ENCODE data around the gene OR8K5.
"Not testable (repeated sequence)": the region's sequence is repeated elsewhere in the genome, so short reads cannot be mapped to it uniquely, and the experiment has no call there.

Gene OR8K5, protein sequence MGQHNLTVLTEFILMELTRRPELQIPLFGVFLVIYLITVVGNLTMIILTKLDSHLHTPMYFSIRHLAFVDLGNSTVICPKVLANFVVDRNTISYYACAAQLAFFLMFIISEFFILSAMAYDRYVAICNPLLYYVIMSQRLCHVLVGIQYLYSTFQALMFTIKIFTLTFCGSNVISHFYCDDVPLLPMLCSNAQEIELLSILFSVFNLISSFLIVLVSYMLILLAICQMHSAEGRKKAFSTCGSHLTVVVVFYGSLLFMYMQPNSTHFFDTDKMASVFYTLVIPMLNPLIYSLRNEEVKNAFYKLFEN

DNA sequence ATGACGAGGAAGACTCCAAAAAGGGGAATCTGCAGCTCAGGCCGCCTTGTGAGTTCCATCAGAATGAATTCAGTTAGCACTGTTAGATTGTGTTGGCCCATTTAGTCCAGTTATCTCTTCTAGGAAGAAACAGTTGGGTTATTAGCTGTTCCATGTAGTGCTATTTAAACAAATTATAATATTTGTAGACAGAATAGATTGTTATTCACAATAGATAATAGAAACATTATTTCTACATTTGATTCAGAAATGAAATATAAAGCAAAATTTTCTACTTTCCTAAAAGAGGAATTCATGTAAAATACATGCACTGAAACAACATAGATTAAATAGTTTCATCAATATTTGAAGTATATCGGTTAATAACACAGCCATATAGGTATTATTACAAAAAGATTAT lies at the start of gene OR8K5:
Gene OR8K5, minus strand, starts transcription at position 101 of the 400 bp plus-strand sequence. Its CDS starts 0 bp downstream, at position 101.
- DNase-seq, result no peak

DNA sequence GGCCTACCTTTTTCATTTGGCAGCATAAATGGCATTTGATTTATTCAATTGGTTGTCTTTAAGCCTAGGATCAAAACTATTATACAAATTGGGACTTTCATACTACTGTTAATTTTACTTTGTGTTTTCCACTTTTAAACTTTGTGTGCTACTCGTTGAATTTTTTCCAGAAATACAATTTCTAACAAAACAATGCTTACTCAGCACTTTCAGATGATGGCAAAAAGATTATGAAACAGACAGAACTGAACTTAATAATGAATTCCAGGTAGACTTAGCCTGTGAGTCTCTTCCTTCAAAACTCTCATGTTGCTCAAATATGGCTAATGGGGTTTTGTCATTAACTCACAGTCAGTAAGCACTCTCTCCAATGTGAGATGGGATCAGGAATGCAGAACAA lies 47.7 kb upstream of the OR8K5 start:
- no peak for DNase-seq

DNA sequence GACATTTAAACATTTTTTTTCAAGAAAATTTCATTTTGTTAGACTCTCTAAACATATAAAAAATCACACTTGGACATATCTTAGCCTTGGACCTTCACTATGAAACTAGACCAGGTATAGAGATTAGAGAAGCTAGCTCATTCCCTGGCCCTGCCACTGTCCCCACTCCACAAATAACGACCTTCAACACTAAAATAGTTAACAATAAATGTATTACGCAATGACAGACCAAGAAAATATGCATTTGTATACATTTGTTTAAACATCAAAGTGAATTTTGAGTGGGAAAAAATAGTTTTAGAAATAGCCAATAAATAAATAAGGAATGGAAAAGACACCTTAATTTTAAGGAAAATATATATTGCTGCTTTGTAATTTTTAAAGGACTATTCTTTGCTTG lies 37.2 kb upstream of the OR8K5 start:
- DNase-seq, result no peak

DNA sequence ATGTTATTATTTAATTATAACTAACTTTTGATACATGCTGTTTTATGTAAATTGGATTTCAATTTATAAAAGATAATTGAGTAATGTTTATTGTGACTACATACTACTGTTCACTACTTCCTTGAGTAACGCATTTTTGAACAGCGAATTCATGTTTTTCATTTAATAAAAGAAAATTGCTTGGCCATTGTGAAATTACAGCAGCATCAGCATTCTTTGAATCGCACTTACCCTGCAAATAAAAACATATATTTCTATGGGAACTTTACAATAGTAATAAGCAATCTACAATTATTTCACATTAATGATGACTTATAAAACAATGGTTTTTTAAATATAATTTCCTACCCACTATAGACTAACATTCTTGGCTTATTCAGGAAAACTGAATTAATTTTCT lies 36.6 kb upstream of the OR8K5 start:
- no peak for DNase-seq

DNA sequence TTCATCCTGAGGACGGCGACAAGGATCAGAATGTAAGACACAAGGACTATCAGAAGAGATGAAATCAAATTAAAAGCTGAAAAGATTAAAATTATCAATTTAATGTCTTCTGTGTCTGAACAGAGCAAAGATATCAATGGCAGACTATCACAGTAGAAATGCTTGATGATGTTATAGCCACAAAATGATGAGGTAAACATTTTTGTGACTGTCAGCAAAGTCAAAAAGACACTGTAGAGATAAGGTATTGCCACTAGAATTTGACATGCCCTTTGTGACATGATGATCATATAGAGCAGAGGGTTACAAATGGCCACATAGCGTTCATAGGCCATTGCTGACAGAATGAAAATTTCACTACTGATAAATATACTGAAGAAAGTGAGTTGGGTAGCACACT lies 28.5 kb upstream of the OR8K5 start:
- DNase-seq, result no peak

DNA sequence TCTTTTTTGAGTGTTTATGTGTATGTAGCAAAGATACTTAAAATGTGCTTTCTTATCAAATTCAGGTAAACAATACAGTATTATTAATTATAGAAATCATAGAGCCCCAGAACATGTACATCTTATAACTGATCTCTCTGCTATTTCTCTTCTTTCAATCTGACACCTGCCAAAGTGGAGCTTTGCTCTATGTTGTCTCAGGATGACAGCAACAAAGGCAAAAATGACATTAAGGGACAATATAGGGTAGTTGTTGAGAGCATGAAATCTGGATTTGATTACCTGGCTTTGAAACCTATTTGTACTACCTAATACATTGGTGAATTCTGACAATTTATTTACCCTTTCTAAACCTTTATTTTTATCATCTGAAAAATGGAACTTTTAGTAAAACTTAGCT lies 23.3 kb upstream of the OR8K5 start:
- DNase-seq, result no peak

DNA sequence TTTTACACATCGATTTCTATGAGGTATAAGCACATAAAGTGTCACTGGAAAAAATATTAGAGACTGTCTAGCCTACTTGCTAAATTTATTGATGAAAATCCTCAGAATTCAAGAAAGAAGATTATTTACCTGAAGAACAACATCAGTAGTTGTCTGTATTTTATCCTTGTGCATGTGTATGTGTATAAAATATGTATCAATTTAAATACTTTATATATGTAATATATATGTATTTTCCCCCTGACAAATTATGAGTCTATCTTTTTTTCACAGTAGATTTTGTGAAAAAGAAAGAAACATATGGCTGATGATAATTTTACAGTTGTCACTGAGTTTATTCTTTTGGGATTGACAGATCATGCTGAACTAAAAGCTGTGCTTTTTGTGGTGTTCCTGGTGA lies 16.2 kb upstream of the OR8K5 start, which contains the start of gene OR5J2:
Gene OR5J2, plus strand, starts transcription at position 301 of the 400 bp plus-strand sequence. Its CDS starts 0 bp downstream, at position 301.
- no peak for DNase-seq

DNA sequence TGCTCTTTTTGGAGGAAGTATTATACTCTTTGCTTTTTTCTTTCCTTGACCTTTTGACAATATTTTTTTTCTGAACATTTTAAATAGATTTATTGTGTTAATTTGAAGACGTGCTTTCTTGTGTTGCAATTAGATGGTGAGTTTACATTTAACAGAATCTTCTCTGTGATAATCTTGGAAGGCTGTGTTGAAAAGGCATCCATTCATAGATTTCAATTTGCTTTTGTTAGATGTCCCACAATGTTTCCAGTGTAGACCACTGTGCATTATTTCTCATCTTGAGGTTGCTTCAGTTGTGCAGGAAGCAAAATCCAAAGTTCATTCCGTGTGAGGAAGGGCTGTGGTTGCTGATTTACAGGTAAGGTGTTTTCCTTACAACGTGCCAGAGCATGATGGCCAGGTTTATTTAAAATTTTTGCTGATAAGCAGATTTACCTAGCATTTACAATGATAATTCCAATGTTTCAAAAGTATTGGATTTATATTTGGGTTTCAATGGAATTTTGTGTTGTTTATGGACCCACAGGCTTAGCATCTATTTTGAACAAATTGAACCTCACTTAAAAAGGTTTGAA lies 12.2 kb upstream of the OR8K5 start:
- DNase-seq, result no peak

DNA sequence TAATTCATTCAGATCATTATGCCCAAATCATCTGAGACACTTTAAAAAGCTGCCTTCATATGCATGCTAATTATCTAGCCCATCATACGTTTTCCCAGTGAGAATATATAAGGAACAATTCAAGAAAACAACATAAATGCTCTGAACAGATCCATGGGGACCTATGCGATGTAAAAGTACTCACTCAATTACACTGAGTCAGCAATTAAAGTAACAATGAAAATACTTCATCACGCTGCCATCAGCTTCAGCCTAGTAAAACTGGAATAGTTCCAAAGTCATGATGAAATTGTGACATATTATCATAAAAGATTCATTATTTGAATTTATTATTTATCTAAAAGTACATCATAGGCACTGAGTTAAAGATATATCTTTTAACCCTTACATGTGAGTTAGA lies 3.7 kb upstream of the OR8K5 start:
- DNase-seq, result no peak

DNA sequence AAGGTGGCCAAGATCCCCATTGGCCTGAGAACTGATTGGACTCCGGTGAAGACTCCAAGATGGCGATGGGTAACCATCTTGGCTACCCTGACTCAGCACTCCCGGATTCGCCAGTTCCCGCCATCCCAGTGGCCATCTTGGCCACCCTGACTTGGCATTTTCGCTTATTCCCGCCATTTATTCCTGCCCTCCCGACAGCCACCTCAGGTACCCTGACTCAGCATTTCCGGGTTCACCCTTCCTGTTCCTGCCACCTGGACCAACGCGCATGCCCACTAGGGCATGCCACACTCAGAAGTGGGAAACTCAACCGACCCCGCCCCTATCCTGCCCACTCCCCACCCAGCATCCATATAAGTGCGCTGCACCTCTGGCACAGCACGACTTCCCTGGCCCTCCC lies 7.8 kb downstream of the OR8K5 start:
- no peak for DNase-seq

DNA sequence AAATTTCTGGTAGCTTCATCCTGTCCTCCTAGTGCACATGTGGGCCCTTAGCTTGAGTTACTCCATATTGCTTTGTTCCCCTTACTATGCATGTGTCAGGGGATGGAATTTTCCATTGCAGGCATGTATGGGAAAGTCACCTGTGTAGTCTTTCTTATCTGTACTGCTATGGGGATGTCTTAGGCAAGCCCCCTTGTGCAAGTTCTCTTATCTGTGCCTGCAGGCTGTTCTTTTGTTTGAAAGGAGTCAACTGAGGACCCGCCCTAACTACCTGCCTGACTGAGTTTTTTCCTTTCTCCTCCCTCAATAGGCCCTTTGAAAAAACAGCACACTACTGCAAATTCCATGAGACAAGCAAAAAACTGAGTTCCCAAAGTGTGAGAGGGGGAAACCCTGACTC lies 8.7 kb downstream of the OR8K5 start:
- no peak for DNase-seq

DNA sequence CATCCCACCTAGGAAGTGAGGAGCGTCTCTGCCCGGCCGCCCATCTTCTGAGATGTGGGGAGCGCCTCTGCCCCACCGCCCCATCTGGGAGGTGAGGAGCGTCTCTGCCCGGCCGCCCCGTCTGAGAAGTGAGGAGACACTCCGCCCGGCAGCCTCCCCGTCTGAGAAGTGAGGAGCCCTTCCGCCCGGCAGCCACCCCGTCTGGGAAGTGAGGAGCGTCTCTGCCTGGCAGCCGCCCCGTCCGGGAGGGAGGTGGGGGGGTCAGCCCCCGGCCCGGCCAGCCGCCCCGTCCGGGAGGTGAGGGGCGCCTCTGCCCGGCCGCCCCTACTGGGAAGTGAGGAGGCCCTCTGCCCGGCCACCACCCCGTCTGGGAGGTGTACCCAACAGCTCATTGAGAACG lies 16.4 kb downstream of the OR8K5 start:
- DNase-seq, result not testable (repeated sequence)

DNA sequence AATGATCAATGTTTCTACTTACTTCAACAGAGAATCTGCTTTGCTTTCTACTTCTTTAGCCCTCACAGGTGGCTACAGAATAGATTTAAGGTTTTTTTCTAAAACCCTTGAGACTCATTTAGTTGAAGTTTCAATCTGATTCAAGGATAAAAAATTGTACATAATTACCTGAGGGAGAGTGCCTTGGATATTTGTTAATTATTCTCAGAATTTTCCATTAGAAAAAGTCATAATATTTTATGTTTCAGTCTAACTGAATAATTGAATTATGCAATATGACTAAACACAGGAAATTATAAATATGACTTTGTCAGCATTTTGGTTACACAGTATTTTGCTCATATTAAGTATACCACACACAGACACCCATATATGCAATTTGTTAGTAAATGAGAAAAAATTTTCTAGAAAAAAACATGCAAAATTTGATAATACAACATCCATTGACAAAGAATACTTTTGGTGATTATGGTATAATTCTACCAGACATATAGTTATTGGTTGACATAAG lies 19.9 kb downstream of the OR8K5 start, which contains the start of gene OR8J3:
Gene OR8J3, minus strand, starts transcription at position 51 of the 511 bp plus-strand sequence. CDS start 2,483 bp downstream, outside the sequence.
- no peak for DNase-seq

DNA sequence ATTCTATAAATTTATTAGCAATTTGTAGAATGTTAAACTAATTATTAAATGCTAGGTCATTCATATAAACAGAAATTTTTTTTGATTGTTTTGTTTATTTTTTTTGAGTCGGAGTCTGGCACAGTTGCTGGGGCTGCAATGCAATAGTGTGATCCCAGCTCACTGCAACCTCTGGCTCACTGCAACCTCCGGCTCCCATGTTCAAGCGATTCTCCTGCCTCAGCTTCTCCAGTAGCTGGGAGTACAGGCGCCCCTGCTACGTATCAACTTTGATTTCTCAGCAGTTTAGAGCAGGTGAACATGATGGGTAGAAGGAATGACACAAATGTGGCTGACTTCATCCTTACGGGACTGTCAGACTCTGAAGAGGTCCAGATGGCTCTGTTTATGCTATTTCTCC lies 38.0 kb downstream of the OR8K5 start, which contains the start of gene OR8H3:
Gene OR8H3, plus strand, starts transcription at position 301 of the 400 bp plus-strand sequence. Its CDS starts 0 bp downstream, at position 301.
- no peak for DNase-seq
